ENCODE results near the gene AFAP1L2.

The AFAP1L2 gene

GRCh38 chr10:114246679-114247305, 157.5 kb downstream of the AFAP1L2 start:
- H3K4me3 ChIP-seq (ENCODE audit: low read depth, low read length) = no peak overlapping the region
- peaks cover 3% of the 10 kb centered on the region for H3K27me3 ChIP-seq (ENCODE audit: insufficient read depth, low read depth, severe bottlenecking)
- no peaks in the 10 kb centered on the region for H3K36me3 ChIP-seq
- TF ChIP-seq CTCF (IDR thresholded peaks at IDR 0.05; ENCODE audit: low read depth, low read length) = no peak
- H3K27ac ChIP-seq = no peak overlapping the region
- no peaks in the 10 kb centered on the region for H3K9me3 ChIP-seq (ENCODE audit: severe bottlenecking)
- DNase-seq = no peak

GRCh38 chr10:114245121-114245791, 159.0 kb downstream of the AFAP1L2 start:
- TF ChIP-seq CTCF (IDR thresholded peaks at IDR 0.05; ENCODE audit: low read depth, low read length) = no peak
- H3K27ac ChIP-seq = no peak overlapping the region
- H3K4me3 ChIP-seq (ENCODE audit: low read depth, low read length) = no peak overlapping the region
- no peak for DNase-seq
- H3K9me3 ChIP-seq (ENCODE audit: severe bottlenecking) = no peaks in the 10 kb centered on the region
- peaks cover 12% of the 10 kb centered on the region for H3K27me3 ChIP-seq (ENCODE audit: insufficient read depth, low read depth, severe bottlenecking)
- H3K36me3 ChIP-seq = no peaks in the 10 kb centered on the region
